ENCODE measurements around the gene TRAF4.
"Not testable (repeated sequence)": the region's sequence is repeated elsewhere in the genome, so short reads cannot be mapped to it uniquely, and the experiment has no call there.

TRAF4 gene

DNA sequence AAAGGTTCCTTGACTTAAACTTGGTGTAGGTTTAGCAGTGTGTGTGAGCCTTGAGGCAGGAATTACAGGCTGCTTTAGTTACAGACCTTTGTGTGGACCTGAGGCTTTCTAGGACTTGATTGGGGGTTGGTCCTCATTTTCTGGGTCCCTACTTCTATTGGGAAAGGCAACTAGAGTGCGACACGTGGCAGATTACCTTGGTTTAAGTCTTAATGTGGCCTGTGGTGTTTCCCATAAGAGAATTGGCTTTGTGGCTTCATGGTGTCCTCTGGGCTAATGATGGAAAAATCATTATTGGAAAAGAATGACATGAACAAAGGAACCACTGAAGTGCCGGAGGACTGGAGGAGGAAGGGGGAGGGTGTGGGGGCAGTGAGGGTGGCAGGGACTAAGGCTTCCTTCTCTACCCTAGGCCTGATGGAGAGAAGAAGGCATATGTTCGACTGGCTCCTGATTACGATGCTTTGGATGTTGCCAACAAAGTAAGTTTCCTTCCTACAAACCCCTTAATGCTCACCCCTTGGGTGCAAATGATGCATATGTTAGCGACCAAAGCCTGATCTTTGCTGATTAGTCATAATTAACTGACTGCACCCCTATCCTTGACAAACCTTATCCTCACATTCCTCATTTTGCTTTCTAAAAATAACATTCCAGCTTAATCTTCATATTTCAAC lies 20.5 kb upstream of the TRAF4 start:
- TF ChIP-seq, protein P1, sequence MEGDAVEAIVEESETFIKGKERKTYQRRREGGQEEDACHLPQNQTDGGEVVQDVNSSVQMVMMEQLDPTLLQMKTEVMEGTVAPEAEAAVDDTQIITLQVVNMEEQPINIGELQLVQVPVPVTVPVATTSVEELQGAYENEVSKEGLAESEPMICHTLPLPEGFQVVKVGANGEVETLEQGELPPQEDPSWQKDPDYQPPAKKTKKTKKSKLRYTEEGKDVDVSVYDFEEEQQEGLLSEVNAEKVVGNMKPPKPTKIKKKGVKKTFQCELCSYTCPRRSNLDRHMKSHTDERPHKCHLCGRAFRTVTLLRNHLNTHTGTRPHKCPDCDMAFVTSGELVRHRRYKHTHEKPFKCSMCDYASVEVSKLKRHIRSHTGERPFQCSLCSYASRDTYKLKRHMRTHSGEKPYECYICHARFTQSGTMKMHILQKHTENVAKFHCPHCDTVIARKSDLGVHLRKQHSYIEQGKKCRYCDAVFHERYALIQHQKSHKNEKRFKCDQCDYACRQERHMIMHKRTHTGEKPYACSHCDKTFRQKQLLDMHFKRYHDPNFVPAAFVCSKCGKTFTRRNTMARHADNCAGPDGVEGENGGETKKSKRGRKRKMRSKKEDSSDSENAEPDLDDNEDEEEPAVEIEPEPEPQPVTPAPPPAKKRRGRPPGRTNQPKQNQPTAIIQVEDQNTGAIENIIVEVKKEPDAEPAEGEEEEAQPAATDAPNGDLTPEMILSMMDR (IDR thresholded peaks at IDR 0.05; ENCODE audit: extremely low read depth, missing control alignments), result no peak

DNA sequence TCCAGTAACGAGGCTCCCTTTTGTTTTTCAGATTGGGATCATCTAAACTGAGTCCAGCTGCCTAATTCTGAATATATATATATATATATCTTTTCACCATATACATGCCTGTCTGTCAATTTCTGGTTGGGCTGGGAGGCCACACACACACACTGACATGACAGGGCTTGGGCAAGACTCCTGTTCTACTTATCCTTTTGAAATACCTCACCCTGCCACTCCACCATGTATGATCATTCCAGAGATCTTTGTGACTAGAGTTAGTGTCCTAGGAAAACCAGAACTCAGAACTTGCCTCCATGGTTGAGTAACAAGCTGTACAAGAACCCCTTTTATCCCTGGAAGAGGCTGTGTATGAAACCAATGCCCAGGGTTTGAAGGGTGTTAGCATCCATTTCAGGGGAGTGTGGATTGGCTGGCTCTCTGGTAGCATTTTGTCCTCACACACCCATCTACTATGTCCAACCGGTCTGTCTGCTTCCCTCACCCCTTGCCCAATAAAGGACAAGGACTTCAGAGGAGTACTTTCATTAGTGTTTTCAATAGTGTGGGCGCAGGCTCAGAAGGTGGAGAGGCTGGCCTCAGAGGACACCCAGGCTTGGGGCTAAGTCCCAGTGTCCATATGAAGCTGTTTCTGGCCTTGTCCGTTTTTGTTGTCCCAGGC lies 19.8 kb upstream of the TRAF4 start:
- DNase-seq (ENCODE audit: low spot score), result not testable (repeated sequence)

More for the DNA sequence above, 20.5 kb upstream of the TRAF4 start:
- no peak for DNase-seq (ENCODE audit: low spot score)

DNA sequence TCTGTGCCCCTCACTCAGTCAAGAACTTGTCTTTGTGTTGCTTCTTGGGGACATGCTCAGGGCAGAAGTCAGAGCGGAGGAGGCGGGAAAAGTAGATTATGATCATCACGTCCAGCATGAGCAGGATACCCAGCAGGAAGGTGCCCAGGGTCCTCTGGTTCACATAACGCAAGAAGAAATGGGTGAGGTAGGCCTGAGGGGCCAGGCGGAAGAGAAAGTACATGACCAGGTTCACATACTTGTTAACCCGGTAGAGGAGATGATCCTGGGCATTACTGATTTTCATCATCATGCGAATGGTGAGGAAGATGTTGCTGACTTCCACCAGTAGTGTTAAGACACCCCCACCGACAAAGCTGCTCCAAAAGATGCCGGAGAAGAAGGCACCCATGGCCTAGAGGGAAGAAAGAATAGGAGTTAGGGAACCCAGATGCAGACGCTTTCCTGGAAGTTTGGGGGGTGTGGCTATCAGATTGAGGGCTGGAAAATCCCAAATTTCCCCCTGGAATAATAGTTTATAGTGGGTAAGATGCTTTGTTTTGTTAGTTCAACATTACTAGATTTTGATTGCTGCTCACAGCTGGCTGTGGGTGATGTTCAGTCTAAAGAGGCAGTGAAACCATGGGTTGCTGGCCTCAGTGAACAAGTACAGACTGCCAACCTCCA lies 19.2 kb upstream of the TRAF4 start:
- TF ChIP-seq, protein P1 (IDR thresholded peaks at IDR 0.05; ENCODE audit: extremely low read depth, missing control alignments), result no peak
- no peak for DNase-seq (ENCODE audit: low spot score)

DNA sequence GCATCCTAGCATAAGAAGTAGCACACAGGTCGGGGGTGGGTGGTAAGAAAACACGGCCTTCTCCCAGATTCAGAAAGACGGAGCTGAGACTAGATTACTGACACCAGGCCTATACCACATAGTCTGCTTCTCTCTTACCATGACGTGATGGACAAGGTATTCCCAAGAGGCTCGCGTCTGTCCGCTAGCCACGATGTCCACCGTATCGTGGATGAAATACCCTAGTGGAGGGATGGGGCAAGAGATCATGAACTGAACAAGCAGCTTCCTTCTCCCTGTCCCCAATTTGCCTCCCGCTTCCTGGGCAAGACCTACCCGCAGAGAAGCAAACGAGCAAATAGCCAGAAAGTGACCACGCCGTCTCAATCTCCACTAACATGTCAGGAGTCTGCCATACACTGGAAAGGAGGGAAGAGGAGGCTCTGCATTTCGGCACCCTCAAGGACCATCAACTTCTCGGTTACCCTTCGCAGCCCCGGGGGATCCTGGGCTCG lies 18.6 kb upstream of the TRAF4 start:
- TF ChIP-seq, protein P1 (IDR thresholded peaks at IDR 0.05; ENCODE audit: extremely low read depth, missing control alignments), result no peak
- DNase-seq (ENCODE audit: low spot score), result no peak

DNA sequence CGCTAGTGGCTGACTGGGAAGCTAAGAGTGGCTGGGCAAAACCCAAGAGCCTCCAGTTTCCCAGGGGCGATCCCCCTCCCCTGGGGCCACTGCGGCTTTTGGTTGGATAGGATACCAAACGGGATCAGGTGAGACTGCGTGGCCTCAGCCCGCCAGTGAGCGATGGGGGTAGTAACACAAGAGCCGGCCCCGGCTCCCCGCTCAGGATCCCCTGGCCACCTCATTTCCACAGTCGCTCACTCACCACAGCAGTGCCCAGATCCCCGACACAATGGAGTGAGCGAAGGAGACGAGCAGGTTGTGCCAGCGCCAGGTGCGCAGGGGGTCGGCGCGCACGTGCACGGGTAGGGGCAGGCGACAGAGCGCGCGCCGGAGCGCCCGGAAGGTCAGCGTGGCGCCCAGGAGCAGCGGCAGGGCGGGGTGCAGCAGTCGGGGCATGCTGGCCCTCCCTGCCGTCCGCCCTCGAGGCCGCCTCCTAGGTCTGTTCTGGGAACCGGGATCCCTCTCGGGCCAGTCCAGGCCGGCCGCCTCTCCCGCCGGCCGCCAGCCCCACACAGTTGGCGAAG lies 18.1 kb upstream of the TRAF4 start:
- DNase-seq (ENCODE audit: low spot score), result no peak
- TF ChIP-seq, protein P1 (IDR thresholded peaks at IDR 0.05; ENCODE audit: extremely low read depth, missing control alignments), result no peak

DNA sequence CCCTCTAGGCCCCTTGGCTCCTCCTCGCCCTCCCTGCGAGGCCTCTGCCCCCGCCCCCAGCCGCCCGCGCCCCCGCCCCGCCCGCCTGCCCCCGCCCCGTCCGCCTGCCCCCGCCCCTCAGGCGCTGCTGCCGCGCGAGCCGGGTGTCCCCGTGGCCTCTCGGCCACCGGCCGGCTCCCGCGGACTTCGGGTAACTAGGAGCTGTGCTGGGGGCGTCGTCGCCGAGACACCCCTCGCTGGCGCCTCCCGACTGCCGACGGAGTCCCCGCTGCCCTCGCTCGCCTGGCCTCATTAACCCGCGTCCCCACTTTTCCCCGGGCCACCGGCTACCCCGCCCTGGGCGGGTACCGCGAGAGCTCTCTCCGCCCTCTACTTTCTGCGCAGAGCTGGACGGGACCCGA lies 17.6 kb upstream of the TRAF4 start, which contains the start of gene TLCD1:
Gene TLCD1 (minus strand): TSS at position 8 of the 401 bp plus-strand sequence. CDS start 136 bp downstream, outside the sequence.
- peak; percentile 90 for DNase-seq (ENCODE audit: low spot score)

More for the DNA sequence above, 17.6 kb upstream of the TRAF4 start, which contains the start of gene TLCD1:
- TF ChIP-seq, protein P1 (IDR thresholded peaks at IDR 0.05; ENCODE audit: extremely low read depth, missing control alignments), result no peak
